Body of pancreas (tissue), 4 donors: ENCODE results near the gene GCSH. TPM values are rescaled to one million over a fixed set of nuclear protein-coding genes. Genes with fewer than 3 reads are reported as not detected.

ENCODE experiments used
- ATAC-seq: fragments of 150-250 bp; one replicate; pipeline ENCODE4 v1.9.1; 2016
- DNase-seq, 4 donors: peaks; one replicate each; pipeline ENCODE4 v3.0.0-alpha.2; 2019
- H3K27ac ChIP-seq, 4 donors: fragments of 200-600 bp; sonication (generic); 1 replicate in 3 of 4; 2 replicates in 1 of 4; pipeline versions ENCODE4 v1.5.1 to v1.6.1; 2016 to 2019; ENCODE audit warnings: mild to moderate bottlenecking in 1 of 4, mixed read lengths in 1 of 4, moderate library complexity in 1 of 4
- H3K27me3 ChIP-seq, 2 donors: fragments of 200-600 bp; sonication (generic); one replicate each; pipeline ENCODE4 v1.6.0; 2016; ENCODE audit warnings: mild to moderate bottlenecking in 1 of 2
- H3K36me3 ChIP-seq, 2 donors: fragments of 200-600 bp; sonication (generic); replicated peaks in 1 of 2; 2 replicates each; pipeline ENCODE4 v1.5.1; 2016; ENCODE audit warnings: low read depth in 2 of 2; ENCODE audit not compliant: insufficient read depth in 1 of 2
- H3K4me1 ChIP-seq: fragments of 200-600 bp; sonication (generic); one replicate; pipeline ENCODE4 v1.6.0; 2016
- H3K4me3 ChIP-seq, 2 donors: fragments of 200-600 bp; sonication (generic); 1 replicate in 1 of 2; 2 replicates in 1 of 2; pipeline ENCODE4 v1.5.1; 2016 to 2019
- H3K9me3 ChIP-seq, 3 donors: fragments of 200-600 bp; sonication (generic); 1 replicate in 2 of 3; 2 replicates in 1 of 3; pipeline ENCODE4 v1.5.1; 2016
- POLR2A ChIP-seq, 3 donors: fragments of 450-650 bp; IDR thresholded peaks; one replicate each; pipeline ENCODE4 v1.6.1; 2016; ENCODE audit warnings: antibody characterized with exemption in 3 of 3, mild to moderate bottlenecking in 2 of 3
- WGBS, 2 donors: methylation state at CpG; one replicate each; pipeline ENCODE4 v1.1.5; 2017; 5-methylcytosine and 5-hydroxymethylcytosine counted together
- intact Hi-C: fragments of 100-400 bp; cut with DNase I; formaldehyde crosslinking; loops from one replicate; pipeline ENCODE4 v1.15.1; 2023
- total RNA-seq, 2 donors: library from RNA; depleted of rRNA; stranded (reverse); fragments of >200 nt; gene quantifications; one replicate each; pipeline ENCODE4 v1.1.0, GENCODE V29; 2016
- TF ChIP-seq, protein P1 (sequence below), 7 experiments: fragments of 450-650 bp in 4 of 7; fragments of 200-600 bp in 3 of 7; sonication (generic) in 3 of 7; IDR thresholded peaks; one replicate each; pipeline ENCODE4 v1.5.1; 2016 to 2019; ENCODE audit warnings: antibody characterized with exemption in 7 of 7

Gene GCSH
- total RNA-seq, 2 donors from 2014 or later, result 7.3 to 17.8 TPM

DNA sequence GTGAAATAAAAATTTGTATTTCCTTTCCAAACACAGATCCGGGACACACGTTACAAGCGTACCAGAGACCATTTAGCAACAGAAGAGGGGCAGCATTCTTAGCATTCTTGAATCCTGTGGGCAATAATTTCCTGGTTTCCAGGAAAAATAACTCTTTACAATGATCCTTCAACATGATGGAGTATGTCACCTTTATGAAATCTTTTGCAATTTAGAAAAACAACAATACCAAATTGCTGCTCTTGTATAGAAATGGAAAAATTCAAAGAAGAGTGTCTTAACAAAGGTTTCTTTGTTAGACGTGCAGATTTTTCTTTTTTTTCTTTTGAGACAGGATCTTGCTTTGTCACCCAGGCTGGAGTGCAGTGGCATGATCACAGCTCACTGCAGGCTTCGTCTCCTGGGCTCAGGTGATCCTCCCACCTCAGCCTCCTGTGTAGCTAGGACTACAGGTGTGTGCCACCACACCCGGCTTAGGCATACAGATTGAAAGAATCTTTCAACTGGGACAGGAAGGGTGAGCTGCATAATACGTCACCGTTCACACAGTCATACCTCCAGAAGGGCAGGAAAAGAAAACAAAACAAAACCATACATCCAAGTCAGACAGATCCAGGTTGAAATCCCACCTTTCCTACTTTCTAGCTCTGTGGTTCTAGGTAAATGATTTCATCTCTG is 10.8 kb upstream of the GCSH start:
- ATAC-seq, result no peak
- Histone ChIP-seq H3K36me3 (no peaks in the 10 kb centered on the region), H3K27me3 (no peaks in the 10 kb centered on the region), H3K27ac (no peak overlapping the region), H3K9me3 (no peaks in the 10 kb centered on the region), H3K4me3 (no peak overlapping the region), H3K4me1 (no peaks in the 10 kb centered on the region)
- WGBS, 2 donors, result 38 to 50% methylated on average over 8 of the region's 8 CpGs
- TF ChIP-seq, protein P1, sequence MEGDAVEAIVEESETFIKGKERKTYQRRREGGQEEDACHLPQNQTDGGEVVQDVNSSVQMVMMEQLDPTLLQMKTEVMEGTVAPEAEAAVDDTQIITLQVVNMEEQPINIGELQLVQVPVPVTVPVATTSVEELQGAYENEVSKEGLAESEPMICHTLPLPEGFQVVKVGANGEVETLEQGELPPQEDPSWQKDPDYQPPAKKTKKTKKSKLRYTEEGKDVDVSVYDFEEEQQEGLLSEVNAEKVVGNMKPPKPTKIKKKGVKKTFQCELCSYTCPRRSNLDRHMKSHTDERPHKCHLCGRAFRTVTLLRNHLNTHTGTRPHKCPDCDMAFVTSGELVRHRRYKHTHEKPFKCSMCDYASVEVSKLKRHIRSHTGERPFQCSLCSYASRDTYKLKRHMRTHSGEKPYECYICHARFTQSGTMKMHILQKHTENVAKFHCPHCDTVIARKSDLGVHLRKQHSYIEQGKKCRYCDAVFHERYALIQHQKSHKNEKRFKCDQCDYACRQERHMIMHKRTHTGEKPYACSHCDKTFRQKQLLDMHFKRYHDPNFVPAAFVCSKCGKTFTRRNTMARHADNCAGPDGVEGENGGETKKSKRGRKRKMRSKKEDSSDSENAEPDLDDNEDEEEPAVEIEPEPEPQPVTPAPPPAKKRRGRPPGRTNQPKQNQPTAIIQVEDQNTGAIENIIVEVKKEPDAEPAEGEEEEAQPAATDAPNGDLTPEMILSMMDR (IDR thresholded peaks at IDR 0.05), result no peak
- TF ChIP-seq POLR2A (IDR thresholded peaks at IDR 0.05), result no peak
- intact Hi-C loops, result no loop called here
- DNase-seq, result no peak

DNA sequence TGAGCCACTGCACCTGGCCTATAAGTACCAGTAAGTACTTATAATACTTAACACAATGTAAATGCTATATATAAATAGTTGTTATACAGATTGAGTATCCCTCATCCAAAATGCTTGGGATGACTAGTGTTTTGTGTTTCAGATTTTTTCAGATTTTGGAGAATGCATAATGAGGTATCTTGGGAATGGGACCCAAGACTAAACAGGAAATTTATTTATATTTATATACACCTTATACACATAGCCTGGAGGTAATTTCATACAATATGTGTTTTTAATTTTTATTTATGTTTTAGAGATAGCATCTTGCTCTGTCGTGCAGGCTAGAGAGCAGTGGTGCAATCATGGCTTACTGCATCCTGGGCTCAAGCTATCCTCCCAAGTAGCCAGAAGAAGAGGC is 9.8 kb upstream of the GCSH start:
- 71 to 83% methylated on average over 1 of the region's 1 CpG for WGBS, 2 donors
- TF ChIP-seq, protein P1 (IDR thresholded peaks at IDR 0.05), result no peak
- TF ChIP-seq POLR2A (IDR thresholded peaks at IDR 0.05), result no peak
- Histone ChIP-seq H3K36me3 (no peaks in the 10 kb centered on the region), H3K4me1 (no peaks in the 10 kb centered on the region), H3K9me3 (no peaks in the 10 kb centered on the region), H3K27me3 (no peaks in the 10 kb centered on the region), H3K4me3 (no peak overlapping the region), H3K27ac (no peak overlapping the region)
- intact Hi-C loops, result no loop called here
- DNase-seq, result no peak
- ATAC-seq, result no peak

DNA sequence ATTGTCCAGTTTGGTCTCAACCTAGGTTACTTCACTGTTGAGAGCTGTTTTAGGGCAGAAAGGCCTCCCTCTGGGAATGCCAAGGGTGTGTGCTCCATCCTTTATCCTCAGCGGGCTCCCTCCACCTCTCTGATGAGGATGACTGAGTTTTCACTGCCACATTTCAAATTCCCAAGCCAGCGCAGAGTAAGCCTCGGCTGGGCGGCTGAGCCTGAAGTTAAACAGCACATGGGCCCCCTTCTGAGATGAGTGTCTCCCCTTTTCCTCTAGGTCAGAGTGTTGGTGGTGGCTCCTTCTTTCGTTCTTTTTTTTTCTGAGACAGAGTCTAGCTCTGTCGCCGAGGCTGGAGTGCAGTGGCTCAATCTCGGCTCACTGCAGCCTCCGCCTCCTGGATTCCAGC is 5.5 kb upstream of the GCSH start:
- WGBS, 2 donors, result 82 to 84% methylated on average over 8 to 9 of the region's 9 CpGs
- ATAC-seq (no peak), DNase-seq (no peak)
- Histone ChIP-seq H3K4me3 (no peak overlapping the region), H3K9me3 (no peaks in the 10 kb centered on the region), H3K36me3 (no peaks in the 10 kb centered on the region), H3K27ac (no peak overlapping the region), H3K4me1 (peaks cover 5% of the 10 kb centered on the region), H3K27me3 (no peaks in the 10 kb centered on the region)
- TF ChIP-seq POLR2A (IDR thresholded peaks at IDR 0.05), result no peak
- TF ChIP-seq, protein P1 (IDR thresholded peaks at IDR 0.05), result no peak
- intact Hi-C loops, result no loop called here

DNA sequence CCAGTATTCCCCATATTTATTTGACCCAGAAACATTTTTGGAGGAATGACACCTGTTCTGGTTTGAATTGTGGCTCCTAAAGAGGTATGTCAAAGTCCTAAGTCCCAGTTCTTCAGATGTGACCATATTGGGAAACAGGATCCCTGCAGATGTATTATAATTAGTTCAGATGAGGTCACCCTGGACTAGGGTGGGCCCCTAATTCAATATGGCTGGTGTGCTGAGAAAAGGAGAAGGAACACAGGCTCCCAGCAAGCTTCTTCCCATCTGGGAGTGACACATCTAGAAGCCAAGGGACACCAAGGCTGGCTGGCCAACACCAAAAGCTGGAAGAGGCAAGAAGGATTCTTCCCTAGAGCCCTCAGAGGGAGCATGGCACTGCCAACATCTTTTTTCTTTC is 3.8 kb upstream of the GCSH start:
- Histone ChIP-seq H3K4me3 (no peak overlapping the region), H3K27me3 (no peaks in the 10 kb centered on the region), H3K4me1 (peaks cover 9% of the 10 kb centered on the region), H3K36me3 (no peaks in the 10 kb centered on the region), H3K9me3 (no peaks in the 10 kb centered on the region), H3K27ac (no peak overlapping the region)
- ATAC-seq (no peak), DNase-seq (no peak)
- TF ChIP-seq, protein P1 (IDR thresholded peaks at IDR 0.05), result no peak
- TF ChIP-seq POLR2A (IDR thresholded peaks at IDR 0.05), result no peak
- intact Hi-C loops, result no loop called here

DNA sequence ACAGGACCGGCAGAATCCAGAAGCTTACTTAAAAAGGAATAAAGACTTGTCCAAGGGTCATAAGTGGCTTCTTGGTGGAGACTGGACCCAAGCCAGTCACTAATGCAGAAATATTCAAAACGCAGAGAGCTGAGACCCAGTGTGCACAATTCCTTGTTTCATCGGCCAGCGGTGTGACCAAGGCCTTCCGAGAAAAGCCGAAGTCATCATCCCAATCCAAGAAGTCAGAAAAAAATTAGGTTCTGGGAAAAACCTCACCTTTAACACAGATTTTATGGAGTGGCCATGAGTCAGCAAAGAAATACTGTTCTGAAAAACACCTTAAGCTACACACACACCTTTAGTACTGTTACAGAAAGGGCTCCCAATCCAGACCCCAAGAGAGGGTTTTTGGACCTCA is 1.0 kb upstream of the GCSH start:
- ATAC-seq (no peak), DNase-seq (no peak)
- WGBS, 2 donors, result 86 to 90% methylated on average over 5 to 6 of the region's 6 CpGs
- no peaks in the 10 kb centered on the region for H3K36me3 ChIP-seq
- H3K4me1 ChIP-seq, result peaks cover 14% of the 10 kb centered on the region
- H3K4me3 ChIP-seq, result no peak overlapping the region
- no peak for TF ChIP-seq POLR2A (IDR thresholded peaks at IDR 0.05)
- TF ChIP-seq, protein P1 (IDR thresholded peaks at IDR 0.05), result no peak
- H3K27ac ChIP-seq, result peak overlapping the region in 1 of 4 donors; percentile 59
- intact Hi-C loops, result no loop called here
- H3K27me3 ChIP-seq, result no peaks in the 10 kb centered on the region
- H3K9me3 ChIP-seq, result no peaks in the 10 kb centered on the region
